NCI-H1694 treated with DMSO at 0.1 percent for 48 hours (cell line): ENCODE results near the gene NOVA1.
"Not testable (repeated sequence)": the region's sequence is repeated elsewhere in the genome, so short reads cannot be mapped to it uniquely, and the experiment has no call there.

Experiments
- DNase-seq: peaks from one replicate; lab custom pipeline; 2025; lab: John Stamatoyannopoulos, UW

Gene NOVA1

GRCh38 chr14:26597589-26598080, at the start of gene NOVA1:
TSS of gene NOVA1 (minus strand) at chr14:26598033. CDS start at chr14:26597436, 597 bp downstream.
- no peak for DNase-seq

GRCh38 chr14:26645057-26645456, 47.2 kb upstream of the NOVA1 start:
- DNase-seq, result not testable (repeated sequence)

GRCh38 chr14:26636561-26636960, 38.7 kb upstream of the NOVA1 start:
- no peak for DNase-seq

- DNase-seq, result not testable (repeated sequence)
Observed at GRCh38 chr14:26634946-26635345, 37.1 kb upstream of the NOVA1 start.

GRCh38 chr14:26626256-26626655, 28.4 kb upstream of the NOVA1 start:
- DNase-seq, result no peak

- DNase-seq, result no peak
Observed at GRCh38 chr14:26622611-26623010, 24.8 kb upstream of the NOVA1 start.

- no peak for DNase-seq
Observed at GRCh38 chr14:26621807-26622560, 24.2 kb upstream of the NOVA1 start.

GRCh38 chr14:26621364-26621763, 23.5 kb upstream of the NOVA1 start:
- no peak for DNase-seq

- no peak for DNase-seq
Observed at GRCh38 chr14:26611259-26611658, 13.4 kb upstream of the NOVA1 start.

GRCh38 chr14:26606729-26607312, 9.0 kb upstream of the NOVA1 start:
- DNase-seq, result no peak

GRCh38 chr14:26605602-26606001, 7.8 kb upstream of the NOVA1 start:
- DNase-seq, result no peak

GRCh38 chr14:26602902-26603301, 5.1 kb upstream of the NOVA1 start:
- no peak for DNase-seq

GRCh38 chr14:26601856-26602255, 4.0 kb upstream of the NOVA1 start:
- no peak for DNase-seq

- DNase-seq, result no peak
Observed at GRCh38 chr14:26599291-26599690, 1.5 kb upstream of the NOVA1 start.

- no peak for DNase-seq
Observed at GRCh38 chr14:26598672-26599131, 869 bp upstream of the NOVA1 start.

GRCh38 chr14:26598081-26598671, 343 bp upstream of the NOVA1 start:
- DNase-seq, result peak; percentile 91

GRCh38 chr14:26597071-26597588, 703 bp downstream of the NOVA1 start:
- DNase-seq, result no peak

- DNase-seq, result peak; percentile 51
Observed at GRCh38 chr14:26596543-26597061, 1.2 kb downstream of the NOVA1 start.

- DNase-seq, result peak; percentile 35
Observed at GRCh38 chr14:26595926-26596542, 1.8 kb downstream of the NOVA1 start.

- no peak for DNase-seq
Observed at GRCh38 chr14:26594756-26595545, 2.9 kb downstream of the NOVA1 start.

GRCh38 chr14:26594148-26594547, 3.7 kb downstream of the NOVA1 start:
- DNase-seq, result peak; percentile 48
